NCI-H2029 (cell line): ENCODE results near the gene RAPGEF1.
A peak's percentile ranks its signal among the peaks of the same experiment; 100 is the strongest.

Source experiments
- DNase-seq: peaks from one replicate; lab custom pipeline; 2025; lab: John Stamatoyannopoulos, UW

Gene RAPGEF1

DNA sequence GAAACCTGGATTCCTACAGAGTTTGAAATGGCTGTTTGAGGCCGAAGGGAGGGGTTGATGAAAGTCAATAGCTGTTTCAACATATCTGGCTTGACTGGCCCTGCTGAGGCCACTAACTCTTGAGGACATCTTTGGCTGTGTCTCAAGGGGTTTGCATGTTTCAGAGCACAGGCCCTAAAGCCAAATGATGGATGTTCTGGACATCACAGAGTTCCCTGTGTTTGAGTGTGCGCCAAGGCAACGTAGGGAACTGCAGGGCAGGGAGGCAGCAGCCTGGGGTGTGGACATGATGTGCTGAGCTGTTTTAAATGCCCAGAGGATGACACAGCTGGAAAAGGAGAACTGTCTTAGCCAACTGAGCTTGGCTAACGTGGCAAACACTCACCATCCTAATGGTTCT, 89.6 kb downstream of the RAPGEF1 start:
- no peak for DNase-seq

DNA sequence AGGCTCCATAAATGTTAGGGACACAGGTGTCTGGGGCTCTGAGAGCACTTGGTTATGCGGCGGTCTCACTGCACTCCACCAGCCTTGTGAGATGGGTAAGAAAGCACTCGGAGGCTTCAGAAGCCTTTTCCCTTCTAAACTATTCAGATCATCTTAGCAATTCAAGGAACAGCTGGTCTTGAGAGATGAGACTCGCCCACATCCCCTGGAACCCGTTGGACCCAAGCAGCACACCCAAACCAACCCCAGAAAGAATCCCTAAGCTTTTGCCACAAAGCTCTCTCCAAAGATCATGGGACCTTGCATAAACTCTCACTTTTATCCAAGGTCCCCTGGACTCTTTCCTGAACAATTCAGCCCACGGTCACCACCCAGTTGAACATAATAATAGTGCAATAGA, 90.2 kb downstream of the RAPGEF1 start:
- no peak for DNase-seq

DNA sequence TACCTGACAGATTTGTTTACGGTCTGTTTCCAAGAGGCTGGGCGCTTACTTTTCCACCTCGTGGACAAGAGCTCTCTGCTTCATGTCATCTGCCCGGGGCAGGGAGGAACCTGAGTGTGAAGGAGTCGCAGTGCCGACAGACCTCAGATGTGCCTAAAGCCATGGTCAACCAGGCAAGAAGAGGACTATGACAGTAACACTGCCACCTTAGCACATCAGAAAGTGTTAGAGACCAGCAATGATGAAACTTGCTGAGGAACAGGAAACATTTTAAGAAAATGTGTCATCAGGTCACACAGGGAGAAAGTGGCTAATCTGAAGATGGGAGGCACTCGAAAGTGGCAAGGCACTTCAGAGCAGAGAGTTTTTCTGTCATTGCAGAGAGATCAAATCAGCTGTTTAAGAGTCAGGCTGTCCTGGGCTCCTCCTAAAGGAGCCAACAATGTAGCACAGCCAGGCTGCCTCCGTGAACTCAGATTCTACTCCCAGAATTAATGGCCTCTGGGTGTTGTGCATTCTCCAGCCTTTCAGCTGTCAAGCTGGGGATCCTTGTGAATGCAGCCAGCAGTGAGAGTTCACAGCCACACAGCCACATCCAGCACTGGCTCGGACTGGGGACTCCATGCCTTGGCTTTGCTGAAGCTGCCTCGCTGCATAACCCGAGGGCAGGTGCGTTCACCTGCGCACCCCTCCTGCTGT, 94.6 kb downstream of the RAPGEF1 start:
- no peak for DNase-seq

DNA sequence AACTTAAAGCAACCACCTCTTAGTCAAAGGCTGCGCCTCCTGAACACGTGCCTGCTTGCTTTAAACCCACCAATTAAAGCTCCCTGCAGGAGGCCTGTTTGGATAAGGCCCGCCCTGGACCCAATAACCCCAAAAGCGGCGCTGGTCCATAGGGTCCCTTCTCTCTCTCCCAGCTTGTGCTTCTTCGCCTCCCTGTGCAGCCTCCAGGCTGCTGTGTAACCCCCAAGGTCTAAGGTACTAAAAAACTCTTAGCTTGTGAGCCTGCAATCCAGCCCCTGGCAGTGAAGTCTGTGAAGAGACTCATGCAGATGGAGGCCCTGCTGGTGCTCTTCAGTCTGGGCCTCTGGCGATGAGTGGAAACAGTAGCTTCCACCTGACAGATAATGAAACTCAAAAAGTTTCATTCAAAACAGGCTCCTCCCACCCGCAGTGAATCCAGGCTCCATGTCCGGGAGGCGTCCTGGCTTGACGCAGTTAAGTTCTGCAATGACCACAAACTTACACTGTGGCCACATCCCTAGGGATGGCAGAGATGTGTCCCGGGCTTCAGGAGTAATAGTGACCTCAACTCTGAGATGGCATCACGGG, 97.3 kb downstream of the RAPGEF1 start:
- no peak for DNase-seq

DNA sequence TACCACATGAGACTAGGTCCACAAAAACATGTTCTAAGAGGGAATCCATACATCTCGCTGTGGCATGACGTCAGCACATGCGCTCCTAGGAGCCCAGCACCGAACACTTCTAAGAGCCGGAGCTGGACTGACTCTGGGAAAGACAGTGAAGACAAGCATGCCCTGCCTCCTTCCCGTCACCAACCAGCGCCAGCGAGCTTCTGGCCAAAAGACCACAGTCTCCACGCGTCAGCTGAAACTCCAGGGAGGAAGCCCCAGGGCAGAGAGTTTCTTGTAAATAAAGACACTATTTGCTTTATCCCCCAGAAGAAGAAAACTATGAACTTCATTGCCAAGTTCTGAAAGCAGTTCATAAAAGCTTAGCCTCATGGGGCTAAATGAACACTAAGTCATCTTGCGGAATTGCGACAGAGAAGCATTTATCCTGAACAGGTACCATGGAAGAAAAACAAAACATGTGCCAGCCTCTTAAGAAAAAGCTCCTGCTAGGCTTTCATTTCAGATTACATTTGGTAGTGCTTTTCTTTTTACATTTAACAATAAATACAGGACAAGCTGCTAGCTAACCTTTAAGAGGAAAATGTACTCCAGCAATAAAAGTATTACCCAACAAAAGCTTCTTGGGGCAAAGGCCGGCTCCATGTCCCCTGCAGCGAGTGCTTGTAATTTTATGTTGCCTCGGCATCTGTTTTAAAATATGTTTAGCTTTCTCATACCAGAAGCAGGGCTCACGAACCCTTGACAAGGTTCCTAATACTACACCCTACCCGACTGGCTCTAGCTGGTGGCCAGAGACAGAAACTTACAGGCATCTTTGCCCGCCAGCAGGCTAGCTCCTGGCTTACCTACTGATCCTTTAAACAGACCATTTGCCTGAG, 98.0 kb downstream of the RAPGEF1 start:
- no peak for DNase-seq

DNA sequence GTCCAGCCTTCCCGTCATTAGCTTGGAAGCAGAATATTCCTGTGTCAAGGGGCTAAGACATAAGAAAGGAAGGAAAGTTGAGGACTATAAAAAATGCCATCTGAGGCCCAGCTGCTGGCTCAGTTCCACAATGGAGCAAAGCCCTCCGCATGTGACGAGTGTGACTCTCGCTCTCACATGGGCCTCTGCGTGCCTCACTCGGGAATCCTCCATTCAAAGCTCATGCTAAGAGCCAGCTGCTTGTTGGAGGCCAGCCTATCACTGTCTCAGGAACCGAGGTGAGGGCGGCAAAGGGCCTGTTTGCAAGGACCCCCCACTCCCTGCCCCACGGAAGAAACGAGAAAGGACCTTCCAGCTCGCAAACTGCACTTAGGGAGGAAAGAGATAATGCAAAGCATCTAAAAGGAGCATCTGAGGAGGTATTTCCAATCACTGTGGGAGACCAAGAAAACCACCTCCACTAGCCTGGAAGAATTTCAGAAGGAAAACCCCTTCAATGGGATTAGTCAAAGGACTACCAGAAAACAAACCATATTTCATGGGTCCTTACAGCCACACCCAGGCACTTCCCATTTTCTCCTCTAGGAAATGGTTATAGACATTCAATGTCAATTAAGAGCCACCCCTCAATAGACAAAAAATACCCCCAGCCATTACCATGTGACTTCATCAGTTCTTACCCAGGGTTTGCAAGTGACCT, 99.3 kb downstream of the RAPGEF1 start:
- no peak for DNase-seq

DNA sequence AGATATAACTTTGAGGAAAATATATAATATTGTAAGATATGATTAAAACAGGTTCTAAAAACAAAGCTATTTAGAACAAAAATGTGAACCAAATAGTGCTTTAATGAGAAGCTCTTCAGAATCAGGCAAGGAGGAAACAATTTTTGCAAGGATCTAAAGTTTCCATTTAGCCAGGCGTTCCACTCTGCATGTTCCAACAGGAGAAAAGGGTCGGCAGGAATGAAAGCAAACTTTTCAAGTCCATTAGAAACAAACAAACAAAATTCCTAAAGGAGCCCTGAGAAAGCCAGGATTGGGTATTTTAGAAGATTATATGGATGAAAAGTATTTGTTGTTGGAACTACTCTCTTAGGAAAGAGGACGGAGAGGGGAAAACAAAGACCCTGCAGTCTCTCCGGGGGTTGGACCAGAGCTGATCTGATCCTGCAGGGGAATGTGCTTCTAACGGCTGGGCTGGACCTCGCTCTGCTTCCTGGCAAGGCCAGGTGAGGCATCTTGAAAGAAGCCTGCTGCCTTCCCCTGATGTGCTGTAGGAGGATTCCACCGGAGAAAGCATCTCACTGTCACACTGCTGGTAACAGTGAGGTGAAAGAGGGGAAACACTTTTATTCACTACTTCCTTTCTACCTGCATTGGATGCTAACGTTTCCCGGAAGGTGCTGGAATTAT, 100.0 kb downstream of the RAPGEF1 start:
- DNase-seq = no peak

DNA sequence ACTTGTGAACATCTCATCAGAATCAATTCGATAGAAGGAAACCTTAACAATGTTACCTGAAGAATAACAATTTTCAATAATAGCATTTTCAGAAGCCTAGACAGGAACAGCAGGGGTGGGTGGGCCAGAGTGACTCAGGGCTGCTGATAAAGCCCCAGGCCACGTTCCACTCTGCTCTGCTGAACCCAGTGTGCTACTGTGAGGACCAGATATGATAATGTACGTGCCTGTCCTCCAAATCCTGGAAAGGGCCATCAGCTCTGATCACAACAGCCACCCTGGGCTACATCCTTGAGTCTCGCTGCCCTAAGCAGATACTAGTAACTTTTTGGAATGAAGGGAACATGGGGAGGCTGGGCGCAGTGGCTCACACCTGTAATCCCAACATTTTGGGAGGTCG, 103.3 kb downstream of the RAPGEF1 start:
- DNase-seq = no peak

DNA sequence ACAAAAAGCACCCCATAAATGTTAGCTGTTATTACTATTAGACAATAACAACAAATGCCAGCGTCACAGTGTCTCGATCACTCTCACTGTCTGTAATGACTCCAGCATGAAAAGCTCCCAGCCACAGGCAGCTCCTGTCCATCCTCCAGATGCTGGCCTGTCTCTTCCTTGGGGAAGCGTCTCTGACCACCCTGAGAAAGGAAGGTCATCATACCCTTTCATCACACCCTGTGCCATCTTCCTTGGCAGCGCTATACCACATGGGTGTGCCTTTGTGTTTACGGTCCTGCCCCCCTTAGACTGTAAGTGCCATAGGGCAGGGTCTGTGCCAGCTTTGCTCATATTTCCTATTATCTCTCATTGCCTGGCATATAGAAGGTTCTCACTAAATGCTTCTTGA, 104.0 kb downstream of the RAPGEF1 start:
- no peak for DNase-seq

DNA sequence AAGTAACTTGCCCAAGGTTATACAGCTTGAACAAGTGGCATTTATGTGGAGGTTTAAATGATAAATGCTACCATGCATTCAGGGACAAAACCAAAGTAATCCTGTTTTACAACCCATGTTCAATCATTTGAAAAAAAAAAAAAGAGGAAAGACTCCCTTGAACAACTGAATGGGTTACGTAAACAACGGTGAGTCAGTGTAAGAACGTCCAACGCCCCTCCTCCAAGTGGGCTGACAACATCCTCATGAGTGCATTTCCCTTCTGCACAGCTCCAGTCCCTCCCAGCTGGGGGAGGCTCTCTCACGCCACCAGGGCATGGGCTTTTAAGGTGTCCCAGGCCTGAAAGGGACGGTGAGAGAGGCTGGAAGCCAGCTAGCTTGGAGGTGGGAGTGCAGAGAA, 104.6 kb downstream of the RAPGEF1 start:
- DNase-seq = peak; percentile 93

DNA sequence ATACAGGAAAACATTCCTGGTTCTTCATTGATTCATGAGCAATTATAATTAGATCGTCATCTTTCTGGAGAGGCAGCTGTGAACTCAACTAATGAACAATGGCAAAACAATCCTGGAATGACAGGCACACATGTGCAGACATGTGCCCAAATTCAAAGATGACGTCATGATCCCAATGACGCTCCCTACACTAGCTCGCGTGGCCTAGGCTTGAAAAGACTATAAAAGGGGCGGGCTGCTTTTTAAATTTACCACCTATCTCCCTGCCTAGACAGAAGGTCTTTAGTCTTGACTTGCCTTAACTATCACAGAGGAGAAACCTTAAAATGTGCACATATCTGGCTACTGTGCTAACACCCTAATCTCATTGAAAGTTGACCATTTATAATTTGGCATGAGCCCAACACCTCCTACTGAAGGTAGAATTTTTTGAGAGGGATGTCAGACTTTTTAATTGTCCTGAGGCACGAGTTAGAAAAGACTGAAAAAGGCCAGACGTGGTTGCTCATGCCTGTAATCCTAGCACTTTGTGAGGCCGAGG, 106.3 kb downstream of the RAPGEF1 start:
- DNase-seq = no peak

DNA sequence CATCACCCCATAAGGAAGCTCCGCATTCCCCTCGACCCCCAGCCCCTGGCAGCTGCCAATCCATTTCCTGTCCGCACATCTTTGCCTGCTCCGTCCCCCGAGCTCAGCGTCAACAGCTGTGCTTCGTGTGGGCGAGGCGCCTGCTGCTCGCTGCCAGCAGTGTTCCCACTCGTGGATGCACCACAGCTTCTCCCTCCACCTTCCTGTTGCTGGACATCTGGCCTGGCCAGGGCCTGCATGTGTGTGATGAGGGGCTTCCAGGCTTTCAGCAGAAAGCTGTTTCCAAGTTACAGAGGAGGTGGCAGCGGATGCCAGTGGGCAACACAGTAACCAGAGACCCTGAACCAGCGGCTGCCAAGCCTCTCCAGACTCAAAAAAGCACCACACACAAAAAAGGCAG, 108.6 kb downstream of the RAPGEF1 start:
- no peak for DNase-seq

DNA sequence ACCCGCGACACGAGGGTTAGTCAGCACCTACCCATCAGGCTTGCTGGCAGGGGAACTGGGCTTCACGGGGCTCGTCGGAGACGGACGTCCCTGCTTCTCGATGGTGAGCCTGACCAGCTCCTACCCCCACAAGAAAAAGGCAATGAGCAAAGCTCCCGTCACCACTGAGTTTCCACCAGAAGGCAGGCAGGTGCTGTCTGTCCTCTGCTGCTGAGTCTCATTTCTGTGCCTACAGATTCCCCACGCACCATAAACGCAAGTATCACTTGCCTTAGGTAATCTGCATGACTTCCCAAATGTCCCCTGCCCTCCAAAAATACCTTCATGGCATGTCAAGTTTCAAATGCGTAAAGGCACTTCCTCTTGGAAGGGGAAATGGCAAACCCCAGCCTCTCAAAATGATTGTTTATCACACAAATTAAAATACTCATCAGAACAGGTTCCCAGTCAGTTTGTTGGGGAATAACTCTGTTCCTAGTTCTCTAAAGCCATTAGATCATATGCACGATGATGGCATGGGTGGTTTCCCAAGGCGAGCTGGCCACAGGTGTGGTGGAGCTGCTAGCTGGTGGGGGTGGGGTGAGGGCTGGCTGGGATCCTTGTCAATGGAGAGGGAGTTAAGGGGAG, 109.6 kb downstream of the RAPGEF1 start:
- DNase-seq = no peak

DNA sequence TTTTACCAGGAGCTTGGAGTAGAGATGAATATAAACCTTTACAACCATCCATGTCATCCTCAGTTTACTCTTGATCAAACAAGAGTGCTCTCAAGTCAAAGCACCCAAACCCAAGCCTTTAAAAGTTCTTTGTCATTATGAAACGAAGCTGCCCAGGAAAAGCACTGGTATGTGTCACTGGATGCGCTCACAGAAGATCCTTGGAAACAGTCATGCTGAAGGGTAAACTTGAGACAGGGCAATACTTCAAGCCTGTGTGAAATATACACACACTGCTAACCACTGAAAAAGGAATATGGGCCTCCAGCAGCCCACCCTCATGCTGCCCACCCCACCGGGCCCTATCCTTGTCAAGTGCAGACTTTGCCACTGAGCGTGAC, 110.1 kb downstream of the RAPGEF1 start:
- DNase-seq = no peak

DNA sequence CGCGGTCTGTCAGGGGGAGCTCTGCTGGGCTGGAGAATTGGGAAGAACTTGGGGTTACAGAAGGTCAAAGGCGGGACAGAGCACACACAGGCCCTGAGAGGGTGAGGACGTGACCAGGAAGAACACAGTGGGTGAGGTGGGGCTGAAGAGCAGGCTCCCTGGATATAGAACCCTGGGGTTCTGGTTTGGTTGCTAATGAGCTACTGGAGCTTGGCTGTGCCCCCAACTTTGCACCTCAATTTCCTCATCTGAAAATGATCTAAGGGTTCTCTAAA, 110.7 kb downstream of the RAPGEF1 start:
- DNase-seq = no peak

DNA sequence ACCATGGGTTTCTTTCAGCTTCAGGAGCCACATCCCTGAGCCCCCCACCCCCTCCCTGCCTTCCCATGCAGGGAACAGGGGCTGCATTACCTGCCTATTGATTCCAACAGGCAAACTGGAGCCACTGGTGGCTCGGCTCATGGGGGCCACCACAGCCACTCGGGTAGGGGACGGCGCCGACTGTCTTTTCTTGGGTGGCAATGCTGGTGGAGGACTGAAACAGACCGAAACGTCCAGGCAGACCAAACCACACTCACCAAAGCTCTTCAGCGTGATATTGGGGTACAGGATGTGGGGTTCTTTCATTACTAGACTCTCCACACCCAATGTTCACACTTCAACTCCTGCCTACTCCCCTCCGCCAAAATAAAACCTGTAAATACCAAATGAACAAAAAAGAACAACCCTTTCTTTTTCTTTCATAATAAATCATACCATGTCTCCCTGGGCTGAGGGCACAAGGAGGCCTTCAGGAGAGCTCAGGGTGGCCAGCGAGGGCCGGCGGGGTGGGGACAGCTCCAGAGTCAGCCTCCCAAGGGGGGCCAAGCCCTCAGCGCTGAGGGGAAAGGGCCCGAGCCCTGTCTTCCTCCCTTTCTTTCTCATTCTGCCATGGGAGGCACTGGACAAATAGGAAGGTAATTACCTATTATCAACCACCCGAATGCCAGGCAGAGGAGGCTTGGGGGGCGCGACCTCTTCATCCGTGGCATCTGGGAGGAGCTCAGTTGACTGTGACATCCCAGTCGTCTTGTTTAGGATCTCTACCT, 111.2 kb downstream of the RAPGEF1 start:
- no peak for DNase-seq

DNA sequence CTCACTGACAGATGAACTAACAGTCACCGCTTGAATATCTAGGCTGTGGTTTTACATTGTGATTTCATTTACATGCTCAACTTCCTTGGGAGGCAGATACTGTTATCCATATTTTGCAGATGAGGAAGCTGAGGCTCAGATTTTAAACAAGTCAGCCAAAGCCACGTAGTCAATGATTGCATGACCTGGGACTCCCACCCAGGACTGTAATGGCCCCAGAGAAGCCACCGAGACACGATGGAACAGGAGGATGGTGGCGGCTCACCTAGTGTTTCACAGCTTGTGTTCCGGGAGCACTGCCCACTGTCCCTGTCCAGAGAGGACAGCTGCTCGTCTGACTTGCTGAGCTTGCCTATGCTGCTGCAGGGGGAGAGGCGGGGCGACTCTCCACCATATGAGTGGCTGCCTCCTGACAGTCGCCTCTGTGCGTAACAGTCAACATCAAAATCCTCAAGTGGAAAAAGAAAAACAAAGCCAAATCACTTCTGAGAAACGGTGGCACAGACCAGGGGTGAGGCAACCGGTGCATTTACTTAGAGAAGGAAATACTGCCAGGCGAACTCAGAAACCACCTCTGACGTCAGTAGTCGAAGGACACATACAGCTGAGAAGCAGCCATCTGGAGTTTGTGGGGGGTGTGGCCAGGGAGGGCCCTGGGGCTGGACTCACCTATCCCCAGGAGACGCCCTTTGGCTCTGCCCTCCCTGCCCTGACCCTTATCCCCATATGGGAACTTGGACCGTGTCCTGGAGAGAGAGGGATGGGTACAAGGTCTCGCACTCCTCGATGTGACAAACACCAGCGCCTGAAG, 112.0 kb downstream of the RAPGEF1 start:
- DNase-seq = peak; percentile 87

DNA sequence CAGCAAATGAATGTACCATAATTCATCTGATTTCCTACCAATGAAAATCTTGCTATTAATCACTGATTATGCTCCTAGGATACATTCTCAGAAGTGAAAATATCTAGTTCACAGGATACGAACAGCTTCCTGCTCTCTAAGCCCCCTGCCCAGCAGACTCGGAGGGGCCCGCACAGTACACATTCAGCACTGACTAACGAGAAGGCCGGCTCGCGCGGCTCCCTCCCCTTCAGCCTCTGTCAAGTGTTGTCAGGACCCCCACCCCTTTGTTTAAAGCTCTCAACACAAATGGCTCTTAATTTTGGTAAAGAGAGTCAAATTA, 112.6 kb downstream of the RAPGEF1 start:
- DNase-seq = no peak

DNA sequence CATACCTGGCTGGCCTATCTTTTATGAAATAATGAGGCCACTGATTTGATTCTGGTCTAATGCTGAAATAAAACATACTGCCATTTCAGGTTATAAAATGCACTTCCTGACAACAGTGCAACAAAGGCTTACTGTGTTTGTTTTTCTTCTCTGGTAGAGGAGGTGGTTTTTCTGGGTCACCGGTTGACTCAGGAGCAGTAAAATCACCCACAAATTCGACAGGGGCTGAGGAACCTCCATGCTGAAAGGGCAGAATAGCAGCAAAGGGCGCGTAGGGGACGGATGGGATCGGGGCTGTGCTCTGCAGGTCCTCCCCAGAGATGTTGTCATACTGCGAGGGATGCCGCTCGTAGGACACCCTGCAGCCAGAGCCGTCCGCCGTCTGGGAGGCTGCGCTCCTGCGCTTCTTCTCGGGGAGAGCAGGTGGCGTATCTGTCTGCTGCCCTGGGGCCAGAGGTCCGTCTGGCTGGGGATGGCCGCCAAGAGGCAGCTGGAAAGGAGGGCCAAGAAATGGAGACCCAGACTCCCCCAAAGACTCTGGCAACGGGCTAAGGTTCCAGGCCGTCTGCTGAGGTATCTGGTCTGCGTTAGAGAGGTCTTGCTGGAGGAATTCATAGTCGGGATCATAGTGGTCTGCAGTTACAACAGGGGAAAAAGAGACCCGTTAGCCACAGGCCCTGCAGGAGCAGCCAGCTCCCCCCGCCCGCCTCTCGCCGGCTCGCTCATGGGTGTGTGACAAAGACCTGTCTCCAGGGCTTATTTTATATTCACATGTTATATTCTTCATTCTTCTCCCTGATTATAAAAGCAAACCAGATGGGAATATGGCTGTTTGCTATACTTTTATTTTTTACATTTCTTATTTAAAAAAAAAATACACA, 113.8 kb downstream of the RAPGEF1 start:
- no peak for DNase-seq
